HCT116 (cell line): ENCODE data around the gene AIF1. TPM values are rescaled to one million over a fixed set of nuclear protein-coding genes. Genes with fewer than 3 reads are reported as not detected.

Source experiments
- ATAC-seq: fragments of 200-7000 bp; cut with Tn5 transposase; 2 replicates; pipeline ENCODE4 v1.9.1; 2020; ENCODE audit warnings: mild to moderate bottlenecking, moderate library complexity
- BruUV-seq: library from RNA; stranded (reverse); fragments of 400-500 nt; replicated peaks from 2 replicates; lab custom pipeline; 2021; lab: Mats Ljungman, UMichigan
- CTCF ChIA-PET: fragments of 300-600 bp; sonication (Branson Sonifier 250); formaldehyde crosslinking; loops from one replicate; lab custom pipeline; 2021; ENCODE audit warnings: antibody characterized with exemption; lab: Charles Lee
- POLR2A ChIA-PET: fragments of 300-600, 350-600 bp; sonication (Branson Sonifier 250); formaldehyde crosslinking; loops from one replicate; lab custom pipeline; 2021; ENCODE audit warnings: antibody characterized with exemption; lab: Charles Lee
- RAD21 ChIA-PET, 2 experiments: fragments of 300-600 bp; sonication (Branson Sonifier 250); formaldehyde crosslinking; loops; one replicate each; lab custom pipeline; 2023; ENCODE audit warnings: low total read pairs in 2 of 2; ENCODE audit not compliant: uncharacterized antibody in 2 of 2, unreplicated experiment in 2 of 2, low non-redundant PET in 1 of 2; lab: Charles Lee
- DNase-seq: peaks from one replicate; pipeline ENCODE4 v3.0.0-alpha.2; 2010; ENCODE audit warnings: low read depth, low spot score
- H2AFZ ChIP-seq: fragments of 200-600 bp; shearing (Covaris generic), sonication (generic); 2 replicates; pipeline ENCODE4 v1.6.1; 2017; ENCODE audit warnings: low read depth, mixed run types, mixed read lengths, antibody characterized with exemption, low read length; ENCODE audit not compliant: poor library complexity, severe bottlenecking
- H3K27ac ChIP-seq: 2 replicates; pipeline ENCODE4 v1.5.1; 2012; ENCODE audit warnings: low read depth, low read length
- H3K27me3 ChIP-seq: fragments of 200-600 bp; sonication (generic); 2 replicates; pipeline ENCODE4 v1.6.1; 2016; ENCODE audit warnings: mixed run types, low read length, mixed read lengths; ENCODE audit not compliant: insufficient read depth
- H3K36me3 ChIP-seq, 2 experiments: fragments of 200-500 bp in 1 of 2; fragments of 200-600 bp in 1 of 2; sonication (Bioruptor generic) in 1 of 2; sonication (generic) in 1 of 2; 2 replicates each; pipeline versions ENCODE4 v1.5.1 to v1.6.1; 2014 to 2016; ENCODE audit warnings: low read length in 2 of 2, inconsistent platforms in 1 of 2, mixed read lengths in 1 of 2, mixed run types in 1 of 2; ENCODE audit not compliant: insufficient read depth in 2 of 2, control insufficient read depth in 1 of 2
- H3K4me1 ChIP-seq, 2 experiments: fragments of 200-600 bp in 1 of 2; sonication (generic) in 1 of 2; 2 replicates each; pipeline versions ENCODE4 v1.5.1 to v1.6.1; 2012 to 2017; ENCODE audit warnings: low read length in 2 of 2, inconsistent platforms in 1 of 2, mild to moderate bottlenecking in 1 of 2, mixed read lengths in 1 of 2, mixed run types in 1 of 2, moderate library complexity in 1 of 2; ENCODE audit not compliant: insufficient read depth in 2 of 2, control insufficient read depth in 1 of 2
- H3K4me2 ChIP-seq: fragments of 200-600 bp; sonication (generic); 2 replicates; pipeline ENCODE4 v1.6.1; 2017; ENCODE audit warnings: mixed run types, low read length, mixed read lengths
- H3K4me3 ChIP-seq, 2 experiments: fragments of 200-600 bp in 1 of 2; sonication (generic) in 1 of 2; replicated peaks in 1 of 2; 2 replicates each; pipeline ENCODE4 v1.5.1; 2011 to 2016; ENCODE audit warnings: low read length in 2 of 2, control low read depth in 1 of 2, low read depth in 1 of 2, mild to moderate bottlenecking in 1 of 2, mixed read lengths in 1 of 2, mixed run types in 1 of 2
- H3K79me2 ChIP-seq: fragments of 200-600 bp; sonication (generic); 2 replicates; pipeline ENCODE4 v1.6.1; 2017; ENCODE audit warnings: mild to moderate bottlenecking, mixed run types, low read length, moderate library complexity, mixed read lengths; ENCODE audit not compliant: insufficient read depth
- H3K9ac ChIP-seq: fragments of 200-600 bp; sonication (generic); 2 replicates; pipeline ENCODE4 v1.6.1; 2016; ENCODE audit warnings: low read length, mixed read lengths
- H3K9me2 ChIP-seq: fragments of 200-600 bp; sonication (generic), shearing (Covaris generic); 2 replicates; pipeline ENCODE4 v1.6.1; 2017; ENCODE audit warnings: mixed run types, mild to moderate bottlenecking, moderate library complexity; ENCODE audit not compliant: insufficient read depth
- H3K9me3 ChIP-seq, 2 experiments: fragments of 200-500 bp in 1 of 2; fragments of 200-600 bp in 1 of 2; sonication (Bioruptor generic) in 1 of 2; sonication (generic) in 1 of 2; 2 replicates each; pipeline ENCODE4 v1.6.1; 2014 to 2017; ENCODE audit warnings: low read length in 2 of 2, mixed read lengths in 2 of 2, inconsistent platforms in 1 of 2, low read depth in 1 of 2, mild to moderate bottlenecking in 1 of 2, mixed run types in 1 of 2, moderate library complexity in 1 of 2; ENCODE audit not compliant: control insufficient read depth in 1 of 2, insufficient read depth in 1 of 2
- H4K20me1 ChIP-seq: fragments of 200-600 bp; sonication (generic), shearing (Covaris generic); 2 replicates; pipeline ENCODE4 v1.6.1; 2017; ENCODE audit warnings: mixed run types, mild to moderate bottlenecking, moderate library complexity; ENCODE audit not compliant: insufficient read depth
- CEBPB ChIP-seq: IDR thresholded peaks from 2 replicates; pipeline ENCODE4 v1.6.1; 2012; ENCODE audit warnings: low read depth
- CTCF ChIP-seq, 3 experiments: fragments of 200-600 bp in 1 of 3; sonication (generic) in 1 of 3; IDR thresholded peaks in 2 of 3; conservative IDR thresholded peaks in 1 of 3; 2 replicates each; pipeline ENCODE4 v1.5.1; 2012 to 2017; ENCODE audit warnings: low read depth in 2 of 3, low read length in 2 of 3, antibody characterized with exemption in 1 of 3, borderline replicate concordance in 1 of 3, control low read depth in 1 of 3, mild to moderate bottlenecking in 1 of 3, mixed read lengths in 1 of 3, mixed run types in 1 of 3, moderate library complexity in 1 of 3; ENCODE audit not compliant: insufficient read depth in 1 of 3
- EGR1 ChIP-seq: IDR thresholded peaks from 2 replicates; pipeline ENCODE4 v1.6.1; 2012; ENCODE audit warnings: low read depth
- ELF1 ChIP-seq: IDR thresholded peaks from 2 replicates; pipeline ENCODE4 v1.6.1; 2012; ENCODE audit warnings: low read depth, borderline replicate concordance
- FOSL1 ChIP-seq: IDR thresholded peaks from 2 replicates; pipeline ENCODE4 v1.6.1; 2012; ENCODE audit warnings: low read depth
- JUND ChIP-seq: IDR thresholded peaks from 2 replicates; pipeline ENCODE4 v1.6.1; 2012
- MAX ChIP-seq: IDR thresholded peaks from 2 replicates; pipeline ENCODE4 v1.6.1; 2012
- RAD21 ChIP-seq: IDR thresholded peaks from 2 replicates; pipeline ENCODE4 v1.6.1; 2012; ENCODE audit warnings: low read depth, mild to moderate bottlenecking
- SIN3A ChIP-seq: IDR thresholded peaks from 2 replicates; pipeline ENCODE4 v1.6.1; 2012; ENCODE audit warnings: low read depth
- SP1 ChIP-seq: IDR thresholded peaks from 2 replicates; pipeline ENCODE4 v1.6.1; 2012; ENCODE audit warnings: low read depth
- ZNF274 ChIP-seq: fragments of 200-500 bp; sonication (Bioruptor generic); IDR thresholded peaks from 2 replicates; pipeline ENCODE4 v1.6.1; 2014; ENCODE audit warnings: mild to moderate bottlenecking, low read depth, low read length, inconsistent platforms
- intact Hi-C: fragments of 100-400 bp; cut with micrococcal nuclease; formaldehyde crosslinking; loops from 2 replicates; pipeline ENCODE4 v1.10.0; 2022
- total RNA-seq: library from RNA; stranded (reverse); gene quantifications from one replicate; pipeline ENCODE4 v1.2.1, GENCODE V29; 2021; ENCODE audit not compliant: unreplicated experiment

Gene AIF1
- total RNA-seq, 1 experiment from 2014 or later: not detected

- H3K9me3 ChIP-seq: no peaks in the 10 kb centered on the region
- H3K4me1 ChIP-seq: no peaks in the 10 kb centered on the region
- H3K36me3 ChIP-seq: no peaks in the 10 kb centered on the region
- no peak overlapping the region for H3K4me2 ChIP-seq
- H2AFZ ChIP-seq: no peak overlapping the region
- H4K20me1 ChIP-seq: no peaks in the 10 kb centered on the region
- no peak for DNase-seq
- TF ChIP-seq FOSL1 (no peak), JUND (no peak), MAX (no peak), EGR1 (no peak), ELF1 (no peak)
- no peaks in the 10 kb centered on the region for H3K79me2 ChIP-seq
- ChIA-PET CTCF (interaction anchor here (0.9 kb wide), 1 partner anchor 12 kb away, joined by 3 read pairs; no protein-coding TSS in a partner anchor), RAD21 (no interaction called here), POLR2A (interaction anchor here (0.7 kb wide), 1 partner anchor 1371 kb away, joined by 3 read pairs; no protein-coding TSS in a partner anchor)
- H3K9ac ChIP-seq: no peak overlapping the region
- no peak overlapping the region for H3K27ac ChIP-seq
- no peaks in the 10 kb centered on the region for H3K9me2 ChIP-seq
- H3K27me3 ChIP-seq: no peaks in the 10 kb centered on the region
- no peak overlapping the region for H3K4me3 ChIP-seq
- no peak for ATAC-seq
- intact Hi-C loops: no loop called here
- BruUV-seq: no TSS peak
Observed at GRCh38 chr6:31592396-31592771, 22.6 kb upstream of the AIF1 start.

- Histone ChIP-seq H3K27ac (no peak overlapping the region), H3K9me2 (no peaks in the 10 kb centered on the region), H3K9ac (no peak overlapping the region), H3K36me3 (no peaks in the 10 kb centered on the region), H3K9me3 (no peaks in the 10 kb centered on the region), H3K27me3 (no peaks in the 10 kb centered on the region), H3K4me2 (no peak overlapping the region), H3K4me1 (peaks cover 0 to 3% of the 10 kb centered on the region in 2 experiments; a peak in 1 of 4 replicates), H3K4me3 (no peak overlapping the region), H3K79me2 (no peaks in the 10 kb centered on the region), H2AFZ (peak overlapping the region; percentile 24), H4K20me1 (no peaks in the 10 kb centered on the region)
- peak; percentile 72 for ATAC-seq
- TF ChIP-seq ZNF274 (no peak), RAD21 (peak; percentile 53), CTCF (IDR thresholded peaks at IDR 0.05 in 2 of 3, conservative IDR thresholded peaks at IDR 0.05 in 1 of 3; ENCODE audit: borderline replicate concordance in 1 of 3, insufficient read depth in 1 of 3, low read depth in 2 of 3, low read length in 2 of 3) (peak; percentile 49 to 58 (median 57); a peak in 4 of 6 replicates), MAX (peak; percentile 54), CEBPB (no peak), SIN3A (no peak), SP1 (no peak)
- CTCF ChIA-PET: interaction anchor here (0.7 to 5.2 kb wide), 8 partner anchors 9 to 199 kb away, joined by 3 to 78 read pairs (median 6); partner anchors contain the start of genes ATP6V1G2, LST1, LTB and NFKBIL1
- intact Hi-C loops: loop anchor here (5.0 kb wide), 1 partner anchor 395 kb away; no protein-coding TSS in a partner anchor
- peak; percentile 38 for DNase-seq
- POLR2A ChIA-PET: interaction anchor here (1.5 to 2.2 kb wide), 2 partner anchors 50 to 55 kb away, joined by 5 to 7 read pairs; partner anchors contain the start of genes ATP6V1G2, DDX39B and NFKBIL1
- BruUV-seq: no TSS peak
- RAD21 ChIA-PET: interaction anchor here in 1 of 2 experiments (2.7 kb wide), 1 partner anchor 50 kb away, joined by 11 read pairs; the partner anchor contains the start of genes ATP6V1G2 and NFKBIL1
Observed at GRCh38 chr6:31597006-31597405, 18.0 kb upstream of the AIF1 start.
